ENCODE data around the gene BSG. TPM values are rescaled to one million over a fixed set of nuclear protein-coding genes. Genes with fewer than 3 reads are reported as not detected.

The BSG gene
- total and polyA plus RNA-seq, 9 of the 15 experiments (the other 6 are each of a cell fraction or from before 2014, with no cell fraction given), result 4.6 to 495 (median 187) TPM

DNA sequence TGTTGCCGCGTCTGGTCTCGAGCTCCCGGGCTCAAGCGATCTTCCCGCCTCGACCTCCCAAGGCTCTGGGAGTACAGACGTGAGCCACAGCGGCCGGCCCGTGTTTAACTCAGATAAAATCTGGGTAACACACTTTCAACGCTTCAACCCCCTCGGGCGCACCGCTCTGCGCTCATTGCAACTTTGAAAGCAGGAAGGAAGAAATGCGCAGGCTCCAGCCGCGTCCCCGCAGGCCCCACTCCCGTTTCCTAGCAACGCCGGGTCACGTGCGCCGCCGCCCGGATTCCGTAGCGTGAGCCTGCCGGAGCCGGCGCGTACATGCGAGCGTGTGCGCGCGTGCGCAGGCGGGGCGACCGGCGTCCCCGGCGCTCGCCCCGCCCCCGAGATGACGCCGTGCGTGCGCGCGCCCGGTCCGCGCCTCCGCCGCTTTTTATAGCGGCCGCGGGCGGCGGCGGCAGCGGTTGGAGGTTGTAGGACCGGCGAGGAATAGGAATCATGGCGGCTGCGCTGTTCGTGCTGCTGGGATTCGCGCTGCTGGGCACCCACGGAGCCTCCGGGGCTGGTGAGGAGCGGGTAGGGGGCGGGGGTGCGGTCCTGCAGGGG is at the start of gene BSG (continued):
- TF ChIP-seq, protein P1, sequence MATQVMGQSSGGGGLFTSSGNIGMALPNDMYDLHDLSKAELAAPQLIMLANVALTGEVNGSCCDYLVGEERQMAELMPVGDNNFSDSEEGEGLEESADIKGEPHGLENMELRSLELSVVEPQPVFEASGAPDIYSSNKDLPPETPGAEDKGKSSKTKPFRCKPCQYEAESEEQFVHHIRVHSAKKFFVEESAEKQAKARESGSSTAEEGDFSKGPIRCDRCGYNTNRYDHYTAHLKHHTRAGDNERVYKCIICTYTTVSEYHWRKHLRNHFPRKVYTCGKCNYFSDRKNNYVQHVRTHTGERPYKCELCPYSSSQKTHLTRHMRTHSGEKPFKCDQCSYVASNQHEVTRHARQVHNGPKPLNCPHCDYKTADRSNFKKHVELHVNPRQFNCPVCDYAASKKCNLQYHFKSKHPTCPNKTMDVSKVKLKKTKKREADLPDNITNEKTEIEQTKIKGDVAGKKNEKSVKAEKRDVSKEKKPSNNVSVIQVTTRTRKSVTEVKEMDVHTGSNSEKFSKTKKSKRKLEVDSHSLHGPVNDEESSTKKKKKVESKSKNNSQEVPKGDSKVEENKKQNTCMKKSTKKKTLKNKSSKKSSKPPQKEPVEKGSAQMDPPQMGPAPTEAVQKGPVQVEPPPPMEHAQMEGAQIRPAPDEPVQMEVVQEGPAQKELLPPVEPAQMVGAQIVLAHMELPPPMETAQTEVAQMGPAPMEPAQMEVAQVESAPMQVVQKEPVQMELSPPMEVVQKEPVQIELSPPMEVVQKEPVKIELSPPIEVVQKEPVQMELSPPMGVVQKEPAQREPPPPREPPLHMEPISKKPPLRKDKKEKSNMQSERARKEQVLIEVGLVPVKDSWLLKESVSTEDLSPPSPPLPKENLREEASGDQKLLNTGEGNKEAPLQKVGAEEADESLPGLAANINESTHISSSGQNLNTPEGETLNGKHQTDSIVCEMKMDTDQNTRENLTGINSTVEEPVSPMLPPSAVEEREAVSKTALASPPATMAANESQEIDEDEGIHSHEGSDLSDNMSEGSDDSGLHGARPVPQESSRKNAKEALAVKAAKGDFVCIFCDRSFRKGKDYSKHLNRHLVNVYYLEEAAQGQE (IDR thresholded peaks at IDR 0.05; ENCODE audit: borderline replicate concordance), result peak; percentile 98
- TF ChIP-seq, protein P1 (CRISPR knock-in tag; IDR thresholded peaks at IDR 0.05; ENCODE audit: low read depth), result 0 out of 2 replicates have a peak, but pooled peaks have one; percentile 60
- peak; percentile 23; the same call in 1 of the 2 replicates for TF ChIP-seq NCOR1 (IDR thresholded peaks at IDR 0.05)
- TF ChIP-seq KDM4B (IDR thresholded peaks at IDR 0.05; ENCODE audit: borderline replicate concordance in 2 of 2, low read depth in 1 of 2), result no peak
- TF ChIP-seq CHD4 (IDR thresholded peaks at IDR 0.05; ENCODE audit: insufficient read depth, insufficient replicate concordance, low read depth, low read length, poor library complexity, severe bottlenecking), result no peak
- peak; percentile 96 for TF ChIP-seq FOXJ2 (tag; IDR thresholded peaks at IDR 0.05)
- peak; percentile 65 for TF ChIP-seq CBFA2T2 (conservative IDR thresholded peaks at IDR 0.05)
- TF ChIP-seq RBFOX2 (IDR thresholded peaks at IDR 0.05; ENCODE audit: low read depth, low read length), result peak; percentile 97
- TF ChIP-seq, protein P2, sequence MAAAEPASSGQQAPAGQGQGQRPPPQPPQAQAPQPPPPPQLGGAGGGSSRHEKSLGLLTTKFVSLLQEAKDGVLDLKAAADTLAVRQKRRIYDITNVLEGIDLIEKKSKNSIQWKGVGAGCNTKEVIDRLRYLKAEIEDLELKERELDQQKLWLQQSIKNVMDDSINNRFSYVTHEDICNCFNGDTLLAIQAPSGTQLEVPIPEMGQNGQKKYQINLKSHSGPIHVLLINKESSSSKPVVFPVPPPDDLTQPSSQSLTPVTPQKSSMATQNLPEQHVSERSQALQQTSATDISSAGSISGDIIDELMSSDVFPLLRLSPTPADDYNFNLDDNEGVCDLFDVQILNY (CRISPR knock-in tag; IDR thresholded peaks at IDR 0.05), result no peak
- peak; percentile 46 for TF ChIP-seq RBBP5 (IDR thresholded peaks at IDR 0.05; ENCODE audit: borderline replicate concordance, insufficient read depth, low read length, poor library complexity, severe bottlenecking)
- no peak for TF ChIP-seq SREBF1 (IDR thresholded peaks at IDR 0.05; ENCODE audit: borderline replicate concordance, low read depth, low read length)
- TF ChIP-seq ZKSCAN1 (IDR thresholded peaks at IDR 0.05; ENCODE audit: low read depth, low read length), result no peak
- peak; percentile 80 for TF ChIP-seq L3MBTL2 (IDR thresholded peaks at IDR 0.05)
- TF ChIP-seq ETV5 (CRISPR knock-in tag; IDR thresholded peaks at IDR 0.05; ENCODE audit: low read depth), result no peak
- TF ChIP-seq, protein P3, sequence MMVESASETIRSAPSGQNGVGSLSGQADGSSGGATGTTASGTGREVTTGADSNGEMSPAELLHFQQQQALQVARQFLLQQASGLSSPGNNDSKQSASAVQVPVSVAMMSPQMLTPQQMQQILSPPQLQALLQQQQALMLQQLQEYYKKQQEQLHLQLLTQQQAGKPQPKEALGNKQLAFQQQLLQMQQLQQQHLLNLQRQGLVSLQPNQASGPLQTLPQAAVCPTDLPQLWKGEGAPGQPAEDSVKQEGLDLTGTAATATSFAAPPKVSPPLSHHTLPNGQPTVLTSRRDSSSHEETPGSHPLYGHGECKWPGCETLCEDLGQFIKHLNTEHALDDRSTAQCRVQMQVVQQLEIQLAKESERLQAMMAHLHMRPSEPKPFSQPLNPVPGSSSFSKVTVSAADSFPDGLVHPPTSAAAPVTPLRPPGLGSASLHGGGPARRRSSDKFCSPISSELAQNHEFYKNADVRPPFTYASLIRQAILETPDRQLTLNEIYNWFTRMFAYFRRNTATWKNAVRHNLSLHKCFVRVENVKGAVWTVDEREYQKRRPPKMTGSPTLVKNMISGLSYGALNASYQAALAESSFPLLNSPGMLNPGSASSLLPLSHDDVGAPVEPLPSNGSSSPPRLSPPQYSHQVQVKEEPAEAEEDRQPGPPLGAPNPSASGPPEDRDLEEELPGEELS (CRISPR knock-in tag; IDR thresholded peaks at IDR 0.05; ENCODE audit: borderline replicate concordance), result no peak
- peak; percentile 28; the same call in 1 of the 2 replicates for TF ChIP-seq KLF6 (CRISPR knock-in tag; IDR thresholded peaks at IDR 0.05; ENCODE audit: borderline replicate concordance)
